AG04450 (cell line): Measurements from ENCODE around the gene SIRPD. TPM values are rescaled to one million over a fixed set of nuclear protein-coding genes. Genes with fewer than 3 reads are reported as not detected.

Source experiments
- CTCF ChIA-PET: fragments of 300-600, 350-600 bp; formaldehyde crosslinking; extraction: SDS; loops from one replicate; lab custom pipeline; 2022; ENCODE audit warnings: antibody characterized with exemption, inconsistent platforms; lab: Charles Lee
- POLR2A ChIA-PET: fragments of 350-600 bp; formaldehyde crosslinking; extraction: SDS; loops from one replicate; lab custom pipeline; 2021; ENCODE audit warnings: antibody characterized with exemption, inconsistent platforms; lab: Yijun Ruan, JAX
- DNase-seq: peaks from one replicate; pipeline ENCODE4 v3.0.0-alpha.2; 2011; ENCODE audit warnings: low read depth, low spot score
- H3K27ac ChIP-seq: one replicate; pipeline ENCODE4 v1.5.1; 2012; ENCODE audit warnings: low read depth, low read length, control low read depth
- H3K27me3 ChIP-seq: one replicate; pipeline ENCODE4 v1.6.0; 2012; ENCODE audit warnings: low read length; ENCODE audit not compliant: control insufficient read depth, insufficient read depth
- H3K4me3 ChIP-seq: 2 replicates; pipeline ENCODE4 v1.5.1; 2011; ENCODE audit warnings: mild to moderate bottlenecking, low read depth, low read length, control low read depth
- H3K9me3 ChIP-seq: 2 replicates; pipeline ENCODE4 v1.5.1; 2012; ENCODE audit warnings: low read length; ENCODE audit not compliant: control insufficient read depth, insufficient read depth
- CTCF ChIP-seq: IDR thresholded peaks from 2 replicates; pipeline ENCODE4 v1.5.1; 2011; ENCODE audit warnings: low read depth, low read length, control low read depth, inconsistent platforms
- polyA minus RNA-seq: library from RNA; depleted of rRNA, polyadenylated mRNA; stranded (reverse); fragments of >200 nt; gene quantifications from 2 replicates; pipeline ENCODE4 v1.2.3, GENCODE V29; 2011; rRNA and poly(A)+ RNA removed
- polyA plus RNA-seq: library from polyadenylated mRNA; depleted of rRNA; stranded (reverse); fragments of >200 nt; gene quantifications from 2 replicates; pipeline ENCODE4 v1.2.3, GENCODE V29; 2011; rRNA removed

Gene SIRPD
- polyA plus RNA-seq = not detected in 2 replicates
- polyA minus RNA-seq = not detected in 2 replicates

- ChIA-PET CTCF (no interaction called here), POLR2A (no interaction called here)
- DNase-seq = no peak
- Histone ChIP-seq H3K9me3 (no peaks in the 10 kb centered on the region), H3K4me3 (no peak within 1 kb of the TSS), H3K27ac (no peak within 1 kb of the TSS), H3K27me3 (peaks cover 3% of the 10 kb centered on the region)
- no peak for TF ChIP-seq CTCF
Observed at GRCh38 chr20:1557605-1558004, at the start of gene SIRPD. TSS of gene SIRPD (minus strand) at chr20:1557705. CDS start at chr20:1557653, 52 bp downstream.

GRCh38 chr20:1600736-1601135, 43.2 kb upstream of the SIRPD start:
- CTCF ChIA-PET = no interaction called here
- DNase-seq = no peak
- no peak overlapping the region for H3K27ac ChIP-seq
- no peaks in the 10 kb centered on the region for H3K27me3 ChIP-seq
- no peaks in the 10 kb centered on the region for H3K9me3 ChIP-seq
- H3K4me3 ChIP-seq = no peak overlapping the region
- no peak for TF ChIP-seq CTCF
- POLR2A ChIA-PET = no interaction called here

- H3K27ac ChIP-seq = no peak overlapping the region
- TF ChIP-seq CTCF = no peak
- H3K9me3 ChIP-seq = no peaks in the 10 kb centered on the region
- H3K27me3 ChIP-seq = no peaks in the 10 kb centered on the region
- CTCF ChIA-PET = no interaction called here
- POLR2A ChIA-PET = no interaction called here
- no peak for DNase-seq
- no peak overlapping the region for H3K4me3 ChIP-seq
Observed at GRCh38 chr20:1595333-1595732, 37.8 kb upstream of the SIRPD start.

GRCh38 chr20:1588533-1589460, 31.3 kb upstream of the SIRPD start:
- ChIA-PET POLR2A (no interaction called here), CTCF (no interaction called here)
- Histone ChIP-seq H3K4me3 (no peak overlapping the region), H3K27ac (no peak overlapping the region), H3K9me3 (no peaks in the 10 kb centered on the region), H3K27me3 (no peaks in the 10 kb centered on the region)
- no peak for DNase-seq
- TF ChIP-seq CTCF = no peak
